A204.1 (cell line): ENCODE results near the gene CCDC107.

ENCODE experiments used
- FAIRE-seq: peaks from 2 replicates; lab custom pipeline; 2012; peaks lifted over from hg19 to GRCh38; lab: Jason Lieb, UNC

The CCDC107 gene

GRCh38 chr9:35705372-35705771, 47.3 kb downstream of the CCDC107 start:
- FAIRE-seq, result no peak

GRCh38 chr9:35705836-35706430, 47.8 kb downstream of the CCDC107 start:
- no peak for FAIRE-seq

- no peak for FAIRE-seq
Observed at GRCh38 chr9:35706951-35707350, 48.9 kb downstream of the CCDC107 start.

GRCh38 chr9:35708146-35708545, 50.1 kb downstream of the CCDC107 start:
- FAIRE-seq, result no peak

- FAIRE-seq, result no peak
Observed at GRCh38 chr9:35710818-35711500, 52.9 kb downstream of the CCDC107 start.
